Keratinocyte (primary cell): ENCODE measurements around the gene ZNF354C. TPM values are rescaled to one million over a fixed set of nuclear protein-coding genes. Genes with fewer than 3 reads are reported as not detected.

Source experiments
- DNase-seq: peaks from one replicate; pipeline ENCODE4 v3.0.0-alpha.2; 2011; ENCODE audit warnings: low read depth, missing footprints, low spot score
- FAIRE-seq: peaks from 2 replicates; lab custom pipeline; 2011; peaks lifted over from hg19 to GRCh38; lab: Jason Lieb, UNC
- H2AFZ ChIP-seq: 2 replicates; pipeline ENCODE4 v1.6.0; 2012; ENCODE audit warnings: low read length, control low read depth, inconsistent platforms; ENCODE audit not compliant: control insufficient read depth
- H3K27ac ChIP-seq: 2 replicates; pipeline ENCODE4 v1.5.1; 2011; ENCODE audit warnings: low read length; ENCODE audit not compliant: control insufficient read depth, insufficient read depth
- H3K27me3 ChIP-seq: 3 replicates; pipeline ENCODE4 v1.6.0; 2011; ENCODE audit warnings: low read length; ENCODE audit not compliant: control insufficient read depth, insufficient read depth; ENCODE audit errors: extremely low read depth
- H3K36me3 ChIP-seq, 2 experiments: 2 replicates in 1 of 2; 3 replicates in 1 of 2; pipeline ENCODE4 v1.5.1; 2011; ENCODE audit warnings: low read length in 2 of 2, mild to moderate bottlenecking in 1 of 2; ENCODE audit not compliant: control insufficient read depth in 2 of 2, insufficient read depth in 2 of 2; ENCODE audit errors: extremely low read depth in 1 of 2
- H3K4me1 ChIP-seq: 3 replicates; pipeline ENCODE4 v1.5.1; 2011; ENCODE audit warnings: low read length; ENCODE audit not compliant: control insufficient read depth, insufficient read depth; ENCODE audit errors: extremely low read depth
- H3K4me2 ChIP-seq: 3 replicates; pipeline ENCODE4 v1.6.0; 2011; ENCODE audit warnings: low read depth, low read length; ENCODE audit not compliant: control insufficient read depth, insufficient read depth; ENCODE audit errors: extremely low read depth
- H3K4me3 ChIP-seq, 3 experiments: fragments of 200-600 bp in 1 of 3; sonication (generic) in 1 of 3; 2 replicates in 2 of 3; 3 replicates in 1 of 3; pipeline ENCODE4 v1.5.1; 2011 to 2016; ENCODE audit warnings: low read length in 3 of 3, mild to moderate bottlenecking in 3 of 3, control low read depth in 2 of 3, inconsistent platforms in 1 of 3, low read depth in 1 of 3, mixed read lengths in 1 of 3, mixed run types in 1 of 3, moderate library complexity in 1 of 3; ENCODE audit not compliant: control insufficient read depth in 2 of 3, insufficient read depth in 2 of 3; ENCODE audit errors: extremely low read depth in 1 of 3
- H3K79me2 ChIP-seq: 2 replicates; pipeline ENCODE4 v1.6.0; 2012; ENCODE audit warnings: low read length; ENCODE audit not compliant: control insufficient read depth, insufficient read depth
- H3K9ac ChIP-seq: 3 replicates; pipeline ENCODE4 v1.6.0; 2011; ENCODE audit warnings: low read length; ENCODE audit not compliant: control insufficient read depth, insufficient read depth; ENCODE audit errors: extremely low read depth
- H3K9me1 ChIP-seq: 3 replicates; pipeline ENCODE4 v1.6.0; 2011; ENCODE audit warnings: low read length; ENCODE audit not compliant: control insufficient read depth, insufficient read depth; ENCODE audit errors: extremely low read depth
- H3K9me3 ChIP-seq: 2 replicates; pipeline ENCODE4 v1.5.1; 2012; ENCODE audit warnings: low read depth, low read length; ENCODE audit not compliant: control insufficient read depth
- H4K20me1 ChIP-seq: 3 replicates; pipeline ENCODE4 v1.6.0; 2011; ENCODE audit warnings: low read length; ENCODE audit not compliant: control insufficient read depth, insufficient read depth; ENCODE audit errors: extremely low read depth
- EZH2 ChIP-seq: IDR thresholded peaks from one replicate; pipeline ENCODE4 v1.6.1; 2012; ENCODE audit warnings: inconsistent platforms, mild to moderate bottlenecking, low read length, moderate library complexity
- dilution Hi-C: fragments of 300-500 bp; cut with MboI; formaldehyde crosslinking; loops from one replicate; pipeline ENCODE4 v1.7.0; 2020; ENCODE audit warnings: low sequenced_read_pairs; ENCODE audit not compliant: extremely low pct_ligation_motif_present
- polyA plus RNA-seq, 5 experiments: library from polyadenylated mRNA; depleted of rRNA in 3 of 5; stranded (reverse) in 3 of 5; stranded (forward) in 1 of 5; unstranded in 1 of 5; fragments of >200 nt; gene quantifications; 1 replicate in 1 of 5; 2 replicates in 3 of 5; 3 replicates in 1 of 5; pipeline versions ENCODE4 v1.2.1 to v1.2.3, GENCODE V29; 2011 to 2012; ENCODE audit warnings: missing spikeins in 2 of 5, low read depth in 1 of 5, low replicate concordance in 1 of 5
- TF ChIP-seq, protein P1 (sequence below), 3 experiments: IDR thresholded peaks in 1 of 3; conservative IDR thresholded peaks in 1 of 3; optimal IDR thresholded peaks in 1 of 3; 2 replicates in 2 of 3; 3 replicates in 1 of 3; pipeline versions ENCODE3 to v1.5.1; 2011; ENCODE audit warnings: low read length in 3 of 3, mild to moderate bottlenecking in 3 of 3, moderate library complexity in 2 of 3, control low read depth in 1 of 3, inconsistent platforms in 1 of 3; ENCODE audit not compliant: insufficient read depth in 2 of 3; ENCODE audit errors: extremely low read depth in 1 of 3

The ZNF354C gene
- polyA plus RNA-seq, 1 donor (not counting 4 experiments of a cell fraction or from before 2014, with no cell fraction given): 2.7 TPM

DNA sequence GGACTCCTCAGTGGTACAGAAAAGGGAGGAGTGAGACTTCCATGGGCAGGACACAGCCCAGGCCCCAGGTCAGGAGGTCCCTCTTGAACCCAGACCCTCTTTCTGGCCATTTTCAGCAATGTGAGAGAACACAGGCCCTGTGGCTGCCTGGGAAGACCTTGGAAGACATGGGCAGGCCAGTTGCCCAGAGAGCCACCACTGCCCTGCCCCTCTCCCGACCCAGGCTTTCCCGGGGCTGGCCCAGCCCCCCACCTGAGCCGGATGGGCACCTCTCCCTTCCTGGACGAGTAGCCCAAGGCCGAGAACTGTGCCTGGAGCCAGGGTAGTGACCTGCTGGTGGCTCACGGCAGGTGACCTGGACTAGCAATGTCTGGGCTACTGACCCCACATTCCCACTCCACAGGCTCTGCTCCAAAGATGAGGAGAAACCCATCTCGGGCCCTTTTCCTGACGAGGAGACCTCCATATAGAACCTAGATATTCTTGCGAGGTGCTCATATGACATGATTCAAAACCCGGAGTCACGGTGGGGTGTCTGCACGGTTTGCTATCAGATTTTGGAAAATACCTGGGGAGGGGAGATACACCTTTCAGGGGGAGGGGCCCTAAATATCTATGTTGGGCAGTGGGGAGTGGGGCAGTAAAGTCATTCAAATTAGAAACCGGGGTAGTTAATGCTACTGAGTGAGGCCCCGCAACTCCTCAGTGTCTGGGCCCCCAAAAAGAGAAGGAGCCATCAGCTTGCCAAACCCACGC, 59.4 kb downstream of the ZNF354C start:
- dilution Hi-C loops: no loop called here
- Histone ChIP-seq H3K9me1 (no peaks in the 10 kb centered on the region), H3K27me3 (no peaks in the 10 kb centered on the region), H4K20me1 (no peaks in the 10 kb centered on the region), H2AFZ (no peak overlapping the region), H3K79me2 (no peaks in the 10 kb centered on the region), H3K4me1 (no peaks in the 10 kb centered on the region), H3K36me3 (no peaks in the 10 kb centered on the region), H3K4me3 (no peak overlapping the region), H3K9me3 (peaks cover 8% of the 10 kb centered on the region), H3K27ac (no peak overlapping the region), H3K9ac (no peak overlapping the region), H3K4me2 (no peak overlapping the region)
- FAIRE-seq (no peak), DNase-seq (no peak)
- TF ChIP-seq, protein P1, sequence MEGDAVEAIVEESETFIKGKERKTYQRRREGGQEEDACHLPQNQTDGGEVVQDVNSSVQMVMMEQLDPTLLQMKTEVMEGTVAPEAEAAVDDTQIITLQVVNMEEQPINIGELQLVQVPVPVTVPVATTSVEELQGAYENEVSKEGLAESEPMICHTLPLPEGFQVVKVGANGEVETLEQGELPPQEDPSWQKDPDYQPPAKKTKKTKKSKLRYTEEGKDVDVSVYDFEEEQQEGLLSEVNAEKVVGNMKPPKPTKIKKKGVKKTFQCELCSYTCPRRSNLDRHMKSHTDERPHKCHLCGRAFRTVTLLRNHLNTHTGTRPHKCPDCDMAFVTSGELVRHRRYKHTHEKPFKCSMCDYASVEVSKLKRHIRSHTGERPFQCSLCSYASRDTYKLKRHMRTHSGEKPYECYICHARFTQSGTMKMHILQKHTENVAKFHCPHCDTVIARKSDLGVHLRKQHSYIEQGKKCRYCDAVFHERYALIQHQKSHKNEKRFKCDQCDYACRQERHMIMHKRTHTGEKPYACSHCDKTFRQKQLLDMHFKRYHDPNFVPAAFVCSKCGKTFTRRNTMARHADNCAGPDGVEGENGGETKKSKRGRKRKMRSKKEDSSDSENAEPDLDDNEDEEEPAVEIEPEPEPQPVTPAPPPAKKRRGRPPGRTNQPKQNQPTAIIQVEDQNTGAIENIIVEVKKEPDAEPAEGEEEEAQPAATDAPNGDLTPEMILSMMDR (optimal IDR thresholded peaks at IDR 0.05 in 1 of 3, IDR thresholded peaks at IDR 0.05 in 1 of 3, conservative IDR thresholded peaks at IDR 0.05 in 1 of 3; ENCODE audit: extremely low read depth in 1 of 3, insufficient read depth in 2 of 3, low read length in 3 of 3): no peak
- no peak for TF ChIP-seq EZH2

DNA sequence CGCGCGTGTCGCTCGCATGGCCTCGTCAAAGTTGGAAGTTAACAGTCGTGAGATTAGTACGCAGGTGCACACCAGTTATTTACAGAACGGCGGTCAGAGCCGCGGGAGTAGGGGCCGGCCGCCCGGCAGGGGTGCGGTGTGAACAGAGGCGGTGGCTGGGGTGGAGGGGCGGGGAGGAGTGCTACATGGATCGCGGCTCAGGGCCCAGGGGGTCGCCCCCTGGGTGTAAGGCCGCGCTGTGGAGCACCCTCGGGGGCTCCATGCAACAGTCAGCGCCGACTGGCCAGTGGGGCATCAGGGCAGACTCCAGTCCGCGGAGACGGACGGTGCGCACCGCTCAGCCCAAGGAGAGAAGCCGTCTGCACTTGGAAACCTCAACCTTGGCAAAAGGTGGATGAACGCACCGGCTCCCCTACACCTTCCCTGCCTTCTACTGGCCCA, 60.3 kb downstream of the ZNF354C start:
- no peak overlapping the region for H3K4me2 ChIP-seq
- H3K27ac ChIP-seq: no peak overlapping the region
- H3K36me3 ChIP-seq: no peaks in the 10 kb centered on the region
- H3K4me1 ChIP-seq: no peaks in the 10 kb centered on the region
- no peaks in the 10 kb centered on the region for H3K79me2 ChIP-seq
- H3K9me3 ChIP-seq: peaks cover 13% of the 10 kb centered on the region
- dilution Hi-C loops: no loop called here
- H3K4me3 ChIP-seq: no peak overlapping the region
- H3K9ac ChIP-seq: no peak overlapping the region
- no peak for TF ChIP-seq EZH2
- TF ChIP-seq, protein P1 (optimal IDR thresholded peaks at IDR 0.05 in 1 of 3, IDR thresholded peaks at IDR 0.05 in 1 of 3, conservative IDR thresholded peaks at IDR 0.05 in 1 of 3; ENCODE audit: extremely low read depth in 1 of 3, insufficient read depth in 2 of 3, low read length in 3 of 3): no peak
- DNase-seq: no peak
- H3K27me3 ChIP-seq: no peaks in the 10 kb centered on the region
- H3K9me1 ChIP-seq: no peaks in the 10 kb centered on the region
- H2AFZ ChIP-seq: no peak overlapping the region
- no peak for FAIRE-seq
- H4K20me1 ChIP-seq: no peaks in the 10 kb centered on the region
